GM12878 (cell line): ENCODE measurements around the gene AGAP1. TPM values are rescaled to one million over a fixed set of nuclear protein-coding genes. Genes with fewer than 3 reads are reported as not detected.

Experiments
- ATAC-seq: fragments of 200-7000 bp; cut with Tn5 transposase; 3 replicates; pipeline ENCODE4 v1.9.1; 2020; ENCODE audit warnings: mild to moderate bottlenecking, moderate library complexity
- BruUV-seq: library from RNA; stranded (reverse); fragments of 400-500 nt; replicated peaks from 2 replicates; lab custom pipeline; 2021; lab: Mats Ljungman, UMichigan
- CTCF ChIA-PET: fragments of 300-600 bp; sonication (Branson Sonifier 250); formaldehyde crosslinking; extraction: SDS; loops from one replicate; lab custom pipeline; 2021; ENCODE audit warnings: inconsistent platforms; lab: Yijun Ruan, JAX
- POLR2A ChIA-PET: fragments of 350-600 bp; formaldehyde crosslinking; extraction: SDS; loops from one replicate; lab custom pipeline; 2021; ENCODE audit warnings: inconsistent platforms; lab: Charles Lee
- RAD21 ChIA-PET: fragments of 300-600 bp; sonication (Branson Sonifier 250); formaldehyde crosslinking; loops from one replicate; lab custom pipeline; 2023; ENCODE audit warnings: antibody characterized with exemption; ENCODE audit not compliant: unreplicated experiment; lab: Charles Lee
- SMC1A ChIA-PET: fragments of 300-600 bp; sonication (Branson Sonifier 250); formaldehyde crosslinking; loops from one replicate; lab custom pipeline; 2023; ENCODE audit not compliant: unreplicated experiment, uncharacterized antibody; lab: Charles Lee
- DNase-seq: peaks from one replicate; pipeline ENCODE4 v3.0.0-alpha.2; 2011; ENCODE audit warnings: low read depth, low spot score
- FAIRE-seq: peaks from 3 replicates; lab custom pipeline; 2011; peaks lifted over from hg19 to GRCh38; lab: Jason Lieb, UNC
- H2AFZ ChIP-seq: 2 replicates; pipeline ENCODE4 v1.6.0; 2011; ENCODE audit warnings: low read depth, low read length, control low read depth; ENCODE audit not compliant: control insufficient read depth
- H3K27ac ChIP-seq: 2 replicates; pipeline ENCODE4 v1.5.1; 2011; ENCODE audit warnings: control low read depth; ENCODE audit not compliant: control insufficient read depth, insufficient read depth
- H3K27me3 ChIP-seq, 2 experiments: replicated peaks in 1 of 2; 2 replicates each; pipeline versions ENCODE4 v1.6.0 to v1.6.1; 2011; ENCODE audit warnings: low read length in 1 of 2; ENCODE audit not compliant: control insufficient read depth in 2 of 2, insufficient read depth in 2 of 2
- H3K36me3 ChIP-seq, 2 experiments: 2 replicates each; pipeline ENCODE4 v1.5.1; 2011; ENCODE audit warnings: low read length in 1 of 2; ENCODE audit not compliant: control insufficient read depth in 2 of 2, insufficient read depth in 2 of 2
- H3K4me1 ChIP-seq: 2 replicates; pipeline ENCODE4 v1.6.1; 2011; ENCODE audit warnings: mild to moderate bottlenecking, low read length, moderate library complexity, mixed read lengths; ENCODE audit not compliant: control insufficient read depth, insufficient read depth
- H3K4me2 ChIP-seq: 2 replicates; pipeline ENCODE4 v1.6.0; 2011; ENCODE audit warnings: control low read depth; ENCODE audit not compliant: control insufficient read depth, insufficient read depth
- H3K4me3 ChIP-seq: fragments of 200-600 bp; sonication (generic); 2 replicates; pipeline ENCODE4 v1.5.1; 2016
- H3K79me2 ChIP-seq: 2 replicates; pipeline ENCODE4 v1.6.0; 2011; ENCODE audit warnings: low read length; ENCODE audit not compliant: control insufficient read depth, insufficient read depth
- H3K9ac ChIP-seq: 2 replicates; pipeline ENCODE4 v1.8.0; 2011; ENCODE audit warnings: low read length, control low read depth, mixed read lengths; ENCODE audit not compliant: control insufficient read depth, insufficient read depth
- H3K9me3 ChIP-seq: replicated peaks from 3 replicates; pipeline ENCODE4 v1.5.1; 2011; ENCODE audit warnings: mild to moderate bottlenecking, low read length; ENCODE audit not compliant: control insufficient read depth, insufficient read depth
- H4K20me1 ChIP-seq: 2 replicates; pipeline ENCODE4 v1.6.0; 2011; ENCODE audit not compliant: control insufficient read depth, insufficient read depth
- ASH2L ChIP-seq: fragments of 300-600, 200-600 bp; sonication (generic); IDR thresholded peaks from 2 replicates; pipeline ENCODE4 v1.6.1; 2017; ENCODE audit warnings: low read depth, mild to moderate bottlenecking, borderline replicate concordance
- BCL11A ChIP-seq: IDR thresholded peaks from 2 replicates; pipeline ENCODE4 v1.6.1; 2011; ENCODE audit warnings: low read depth, low read length
- CBX3 ChIP-seq: fragments of 200-600 bp; sonication (generic); IDR thresholded peaks from 2 replicates; pipeline ENCODE4 v1.6.1; 2016; ENCODE audit warnings: low read depth, borderline replicate concordance
- CHD4 ChIP-seq: fragments of 200-600 bp; sonication (generic); IDR thresholded peaks from 2 replicates; pipeline ENCODE4 v1.6.1; 2016; ENCODE audit warnings: mild to moderate bottlenecking
- CREM ChIP-seq: IDR thresholded peaks from 2 replicates; pipeline ENCODE4 v1.6.1; 2014; ENCODE audit warnings: antibody characterized with exemption, low read depth
- EP300 ChIP-seq, 2 experiments: fragments of 150-350 bp in 1 of 2; IDR thresholded peaks; 2 replicates each; pipeline ENCODE4 v1.6.1; 2011 to 2012; ENCODE audit warnings: low read depth in 2 of 2, low read length in 2 of 2, borderline replicate concordance in 1 of 2, improper control_type of control experiment in 1 of 2, inconsistent platforms in 1 of 2; ENCODE audit not compliant: control insufficient read depth in 1 of 2
- FOXM1 ChIP-seq: IDR thresholded peaks from 2 replicates; pipeline ENCODE4 v1.6.1; 2012; ENCODE audit warnings: low read depth, mild to moderate bottlenecking, inconsistent platforms, low read length, moderate library complexity
- IKZF2 ChIP-seq, 2 experiments: fragments of 450-650 bp; IDR thresholded peaks; 2 replicates each; pipeline ENCODE4 v1.6.1; 2017; ENCODE audit warnings: mild to moderate bottlenecking in 2 of 2, moderate library complexity in 2 of 2
- IRF5 ChIP-seq: fragments of 450-650 bp; IDR thresholded peaks from 2 replicates; pipeline ENCODE4 v1.6.1; 2017; ENCODE audit warnings: borderline replicate concordance
- MYB ChIP-seq: fragments of 150-350 bp; IDR thresholded peaks from 2 replicates; pipeline ENCODE4 v1.6.1; 2014; ENCODE audit warnings: mild to moderate bottlenecking, low read depth, low read length, borderline replicate concordance
- POLR2A ChIP-seq: IDR thresholded peaks from 2 replicates; pipeline ENCODE4 v1.6.1; 2011; ENCODE audit warnings: low read depth, mild to moderate bottlenecking, low read length
- POLR2AphosphoS5 ChIP-seq: IDR thresholded peaks from 2 replicates; pipeline ENCODE4 v1.6.1; 2011; ENCODE audit warnings: mild to moderate bottlenecking, low read length, inconsistent platforms
- RUNX3 ChIP-seq: IDR thresholded peaks from 2 replicates; pipeline ENCODE4 v1.6.1; 2012; ENCODE audit warnings: low read length, inconsistent platforms
- SIN3A ChIP-seq: IDR thresholded peaks from 2 replicates; pipeline ENCODE4 v1.6.1; 2012; ENCODE audit warnings: low read depth, low read length, improper control_type of control experiment
- SMAD1 ChIP-seq: fragments of 450-650 bp; IDR thresholded peaks from 2 replicates; pipeline ENCODE4 v1.6.1; 2018; ENCODE audit warnings: mild to moderate bottlenecking, low read depth; ENCODE audit not compliant: partially characterized antibody
- SREBF1 ChIP-seq: IDR thresholded peaks from 2 replicates; pipeline ENCODE4 v1.6.1; 2012; ENCODE audit warnings: mild to moderate bottlenecking, low read length
- SUPT20H ChIP-seq: IDR thresholded peaks from 2 replicates; pipeline ENCODE4 v1.6.1; 2011; ENCODE audit warnings: low read depth, mild to moderate bottlenecking, low read length, moderate library complexity, borderline replicate concordance; ENCODE audit not compliant: control insufficient read depth
- USF2 ChIP-seq: IDR thresholded peaks from 2 replicates; pipeline ENCODE4 v1.6.1; 2011; ENCODE audit warnings: low read depth, low read length, improper control_type of control experiment, borderline replicate concordance
- YBX1 ChIP-seq: fragments of 450-650 bp; IDR thresholded peaks from 2 replicates; pipeline ENCODE4 v1.6.1; 2016; ENCODE audit warnings: antibody characterized with exemption
- ZBTB40 ChIP-seq: fragments of 450-650 bp; IDR thresholded peaks from 2 replicates; pipeline ENCODE4 v1.6.1; 2016; ENCODE audit warnings: mild to moderate bottlenecking, moderate library complexity, borderline replicate concordance
- WGBS: methylation state at CpG from one replicate; pipeline ENCODE4 v1.1.6; 2016; ENCODE audit warnings: low lambda C conversion rate; ENCODE audit not compliant: insufficient replicate concordance, insufficient coverage; ENCODE audit errors: missing lambda C conversion rate; 5-methylcytosine and 5-hydroxymethylcytosine counted together
- in situ Hi-C: fragments of 300-500 bp; cut with MboI; formaldehyde crosslinking; loops from 9 replicates; pipeline ENCODE4 v1.14.3; 2018; ENCODE audit warnings: mixed read lengths
- intact Hi-C: fragments of 100-400 bp; cut with micrococcal nuclease; formaldehyde crosslinking; loops from one replicate; pipeline ENCODE4 v1.14.2; 2022; ENCODE audit not compliant: unreplicated experiment
- polyA plus RNA-seq, 11 experiments: library from polyadenylated mRNA; depleted of rRNA in 4 of 11; unstranded in 6 of 11; stranded (reverse) in 5 of 11; fragments of >200 nt; fragmentation: Nextera tagmentation in 4 of 11; fragmentation: Illumina TruSeq in 1 of 11; extraction: Ambion mirVana in 4 of 11; extraction: Trizol in 1 of 11; gene quantifications; 1 replicate in 1 of 11; 2 replicates in 10 of 11; pipeline versions ENCODE4 v1.2.1 to v1.2.3, GENCODE V29; 2011 to 2016; ENCODE audit warnings: inconsistent platforms in 2 of 11, missing spikeins in 2 of 11, low read depth in 1 of 11
- total RNA-seq, 4 experiments: library from RNA; depleted of rRNA in 3 of 4; stranded (reverse); fragments of >200 nt in 3 of 4; fragmentation: Illumina TruSeq in 1 of 4; extraction: Trizol in 1 of 4; gene quantifications; 2 replicates each; pipeline versions ENCODE4 v1.2.1 to v1.2.3, GENCODE V29; 2013 to 2021

The AGAP1 gene
- total and polyA plus RNA-seq, 10 of the 15 experiments (the other 5 are each of a cell fraction or from before 2014, with no cell fraction given): 0.05 to 0.15 (median 0.06) TPM; not detected in 7

- SMC1A ChIA-PET: no interaction called here
Measured at GRCh38 chr2:235539773-235540172, 45.9 kb downstream of the AGAP1 start.

More at GRCh38 chr2:235539773-235540172, 45.9 kb downstream of the AGAP1 start:
- no peak overlapping the region for H3K27ac ChIP-seq
- TF ChIP-seq POLR2AphosphoS5 (no peak), RUNX3 (no peak), IKZF2 (IDR thresholded peaks at IDR 0.05) (no peak), SREBF1 (no peak), EP300 (IDR thresholded peaks at IDR 0.05; ENCODE audit: borderline replicate concordance in 1 of 2, control insufficient read depth in 1 of 2, low read depth in 2 of 2, low read length in 2 of 2) (no peak), SMAD1 (no peak), CREM (no peak), CBX3 (no peak), USF2 (no peak), CHD4 (no peak), BCL11A (no peak), ASH2L (no peak), FOXM1 (no peak), SUPT20H (no peak), ZBTB40 (no peak), SIN3A (no peak), IRF5 (no peak), YBX1 (no peak), POLR2A (no peak), MYB (no peak)
- intact Hi-C loops: no loop called here
- H3K9me3 ChIP-seq: no peaks in the 10 kb centered on the region
- ATAC-seq (no peak), FAIRE-seq (no peak), DNase-seq (no peak)
- no TSS peak for BruUV-seq
- in situ Hi-C loops: no loop called here
- H3K79me2 ChIP-seq: no peaks in the 10 kb centered on the region
- no peaks in the 10 kb centered on the region for H3K27me3 ChIP-seq
- CTCF ChIA-PET: no interaction called here
- WGBS: 54% methylated on average over 7 of the region's 7 CpGs
- H3K4me3 ChIP-seq: no peak overlapping the region
- H3K36me3 ChIP-seq: no peaks in the 10 kb centered on the region
- no peak overlapping the region for H2AFZ ChIP-seq
- H4K20me1 ChIP-seq: no peaks in the 10 kb centered on the region
- RAD21 ChIA-PET: no interaction called here
- POLR2A ChIA-PET: no interaction called here
- no peaks in the 10 kb centered on the region for H3K4me1 ChIP-seq
- no peak overlapping the region for H3K9ac ChIP-seq
- no peak overlapping the region for H3K4me2 ChIP-seq
